ENCODE results near the gene A3GALT2.

DNA sequence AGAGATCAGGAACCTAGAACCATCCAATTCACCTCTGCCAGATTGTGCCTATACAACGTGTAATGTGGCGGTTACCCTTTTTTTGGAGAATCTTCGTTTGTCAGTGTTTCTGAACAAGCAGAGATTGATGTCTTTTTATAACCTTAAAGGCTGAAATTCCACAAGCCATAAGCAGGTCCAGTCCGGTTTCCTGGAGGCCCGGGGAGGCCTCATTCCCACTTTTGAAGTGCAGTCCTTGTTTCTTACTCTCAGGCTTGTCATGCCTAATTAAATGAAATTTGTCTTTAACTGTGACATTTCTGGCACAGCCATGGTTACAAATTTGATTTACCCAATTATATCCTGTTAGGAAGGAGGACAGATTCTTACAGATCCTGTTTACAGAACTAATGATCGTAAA, 36.8 kb downstream of the A3GALT2 start:
- TF ChIP-seq, protein P1, sequence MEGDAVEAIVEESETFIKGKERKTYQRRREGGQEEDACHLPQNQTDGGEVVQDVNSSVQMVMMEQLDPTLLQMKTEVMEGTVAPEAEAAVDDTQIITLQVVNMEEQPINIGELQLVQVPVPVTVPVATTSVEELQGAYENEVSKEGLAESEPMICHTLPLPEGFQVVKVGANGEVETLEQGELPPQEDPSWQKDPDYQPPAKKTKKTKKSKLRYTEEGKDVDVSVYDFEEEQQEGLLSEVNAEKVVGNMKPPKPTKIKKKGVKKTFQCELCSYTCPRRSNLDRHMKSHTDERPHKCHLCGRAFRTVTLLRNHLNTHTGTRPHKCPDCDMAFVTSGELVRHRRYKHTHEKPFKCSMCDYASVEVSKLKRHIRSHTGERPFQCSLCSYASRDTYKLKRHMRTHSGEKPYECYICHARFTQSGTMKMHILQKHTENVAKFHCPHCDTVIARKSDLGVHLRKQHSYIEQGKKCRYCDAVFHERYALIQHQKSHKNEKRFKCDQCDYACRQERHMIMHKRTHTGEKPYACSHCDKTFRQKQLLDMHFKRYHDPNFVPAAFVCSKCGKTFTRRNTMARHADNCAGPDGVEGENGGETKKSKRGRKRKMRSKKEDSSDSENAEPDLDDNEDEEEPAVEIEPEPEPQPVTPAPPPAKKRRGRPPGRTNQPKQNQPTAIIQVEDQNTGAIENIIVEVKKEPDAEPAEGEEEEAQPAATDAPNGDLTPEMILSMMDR (conservative IDR thresholded peaks at IDR 0.05), result no peak
- no peak for TF ChIP-seq ZFX (IDR thresholded peaks at IDR 0.05)
